LHCN-M2 (cell line): ENCODE data around the gene KBTBD12. TPM values are rescaled to one million over a fixed set of nuclear protein-coding genes. Genes with fewer than 3 reads are reported as not detected.

Experiments
- DNase-seq: peaks from one replicate; pipeline ENCODE4 v3.0.0-alpha.2; 2012; ENCODE audit warnings: low read depth
- total RNA-seq: library from RNA; depleted of rRNA; stranded (reverse); fragments of >200 nt; gene quantifications from 2 replicates; pipeline ENCODE4 v1.2.3, GENCODE V29; 2014; rRNA removed

The KBTBD12 gene
- total RNA-seq, 1 experiment from 2014 or later, result not detected

DNA sequence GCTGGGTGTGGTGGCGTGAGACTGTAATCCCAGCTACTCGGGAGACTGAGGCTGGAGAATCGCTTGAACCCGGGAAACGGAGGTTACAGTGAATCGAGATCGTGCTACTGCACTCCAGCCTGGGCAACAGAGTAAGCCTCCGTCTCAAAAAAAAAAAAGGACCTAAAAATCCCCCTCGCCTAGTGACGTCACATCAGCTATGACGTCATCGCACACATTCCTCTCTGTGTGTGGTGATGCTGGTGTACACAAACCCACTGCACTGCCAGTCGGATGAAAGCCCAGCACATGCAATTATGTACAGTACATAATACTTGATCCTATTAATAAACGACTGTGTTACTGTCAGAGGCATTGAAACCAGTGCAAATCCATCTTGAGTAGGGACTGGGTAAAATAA lies 97.0 kb downstream of the KBTBD12 start:
- DNase-seq, result no peak

GRCh38 chr3:128014548-128014947 lies 99.5 kb downstream of the KBTBD12 start:
- DNase-seq, result no peak

DNA sequence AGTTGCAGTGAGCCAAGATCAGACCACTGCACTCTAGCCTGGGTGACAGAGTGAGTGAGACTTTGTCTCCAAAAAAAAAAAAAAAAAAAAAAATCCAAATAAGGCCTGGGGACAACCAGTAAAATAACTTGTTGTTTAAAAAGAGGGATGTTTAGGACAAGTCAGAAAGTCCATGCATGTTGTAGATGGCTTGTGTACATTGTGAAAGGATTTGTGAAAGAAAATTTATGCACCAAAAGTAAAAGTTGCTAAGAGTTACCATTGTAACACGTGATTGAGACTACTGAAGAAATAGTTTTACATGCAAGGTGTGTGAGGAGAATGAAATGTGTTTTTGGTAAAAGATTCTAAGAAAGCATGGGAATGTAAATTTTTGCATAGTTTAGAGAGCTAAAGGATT lies 101.5 kb downstream of the KBTBD12 start:
- no peak for DNase-seq

GRCh38 chr3:128021768-128022372 lies 106.8 kb downstream of the KBTBD12 start:
- no peak for DNase-seq

DNA sequence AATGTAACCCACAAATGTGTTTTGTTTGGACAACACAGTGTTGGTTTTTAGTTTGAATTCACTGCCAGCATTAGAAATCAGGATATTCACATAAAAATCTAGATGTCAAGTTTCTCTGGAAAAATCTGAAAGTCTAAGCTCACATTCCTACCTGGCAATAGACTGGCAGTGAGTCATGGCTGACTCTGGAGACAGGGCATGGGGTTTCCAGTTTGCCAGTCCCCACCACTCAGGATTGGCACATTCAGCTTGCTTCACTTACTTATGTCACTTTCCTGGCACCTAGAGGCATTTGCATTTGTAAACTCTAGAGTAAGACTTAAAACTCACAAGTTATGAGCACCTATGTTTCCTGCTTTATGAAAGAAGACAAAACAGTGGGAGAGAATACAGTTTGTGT lies 118.1 kb downstream of the KBTBD12 start:
- no peak for DNase-seq

GRCh38 chr3:128036119-128036518 lies 121.1 kb downstream of the KBTBD12 start:
- no peak for DNase-seq

Other genes with a start within 250 kb of the KBTBD12 start
- gene ABTB1, start 242.3 kb upstream of the KBTBD12 start, total RNA-seq, result 4.0 and 5.2 TPM in 2 replicates
- gene MGLL, start 92.7 kb upstream of the KBTBD12 start, total RNA-seq, result 197 and 206 TPM in 2 replicates
- 331 and 378 TPM in 2 replicates for gene SEC61A1, start 137.2 kb downstream of the KBTBD12 start, total RNA-seq
- 96.4 and 107 TPM in 2 replicates for gene RUVBL1, start 208.6 kb downstream of the KBTBD12 start, total RNA-seq
- 6.7 and 7.9 TPM in 2 replicates for gene EEFSEC, start 238.2 kb downstream of the KBTBD12 start, total RNA-seq